A549 (cell line): Measurements from ENCODE around the gene HBG2.

Experiments used
- CTCF ChIP-seq: fragments of >200 bp; sonication (Bioruptor Twin); formaldehyde crosslinking; IDR thresholded peaks from 3 replicates; pipeline ENCODE4 v1.5.1; 2016
- MAZ ChIP-seq: fragments of 150-350 bp; IDR thresholded peaks from 2 replicates; pipeline ENCODE4 v1.6.1; 2014; ENCODE audit warnings: antibody characterized with exemption, low read depth, low read length, borderline replicate concordance
- PBX3 ChIP-seq: IDR thresholded peaks from 2 replicates; pipeline ENCODE4 v1.6.1; 2012
- POLR2A ChIP-seq: IDR thresholded peaks from 2 replicates; pipeline ENCODE4 v1.6.1; 2012; ENCODE audit warnings: mild to moderate bottlenecking, low read length
- REST ChIP-seq: fragments of 200-600 bp; sonication (generic); IDR thresholded peaks from 2 replicates; pipeline ENCODE4 v1.6.1; 2016; ENCODE audit warnings: antibody characterized with exemption, mild to moderate bottlenecking, moderate library complexity

GRCh38 chr11:5242933-5243815 is 11.4 kb downstream of the HBG2 start:
- TF ChIP-seq CTCF: no peak
- TF ChIP-seq MAZ: no peak
- no peak for TF ChIP-seq REST
- TF ChIP-seq POLR2A: no peak
- no peak for TF ChIP-seq PBX3
